ENCODE measurements around the gene SELENOP. TPM values are rescaled to one million over a fixed set of nuclear protein-coding genes. Genes with fewer than 3 reads are reported as not detected.
A peak's percentile ranks its signal among the peaks of the same experiment; 100 is the strongest.

SELENOP gene
- total and polyA plus RNA-seq, 2 of the 13 experiments (the other 11 are each of a cell fraction or from before 2014, with no cell fraction given) = 1,895 to 2,083 TPM

DNA sequence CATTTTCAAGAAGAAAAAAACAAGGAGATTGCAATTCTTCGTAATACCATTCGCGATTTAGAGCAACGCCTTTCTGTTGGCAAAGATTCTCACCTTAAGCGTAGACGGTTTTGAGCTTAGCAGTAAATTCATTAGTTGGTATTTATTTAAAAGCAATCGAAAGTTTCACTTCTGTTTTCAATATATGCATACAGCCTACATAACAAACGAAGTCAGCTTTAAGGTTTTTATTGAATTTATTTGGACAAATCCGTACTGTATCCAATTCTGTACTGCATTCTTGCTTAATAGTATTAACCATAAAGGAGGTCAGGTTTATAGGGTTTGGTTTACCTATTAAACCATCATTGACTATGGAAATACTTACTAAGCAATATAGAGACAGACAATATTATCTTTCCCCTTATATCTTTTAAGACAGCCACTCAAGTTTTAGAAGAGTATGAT lies 12.0 kb downstream of the SELENOP start (continued):
- TF ChIP-seq, protein P1, sequence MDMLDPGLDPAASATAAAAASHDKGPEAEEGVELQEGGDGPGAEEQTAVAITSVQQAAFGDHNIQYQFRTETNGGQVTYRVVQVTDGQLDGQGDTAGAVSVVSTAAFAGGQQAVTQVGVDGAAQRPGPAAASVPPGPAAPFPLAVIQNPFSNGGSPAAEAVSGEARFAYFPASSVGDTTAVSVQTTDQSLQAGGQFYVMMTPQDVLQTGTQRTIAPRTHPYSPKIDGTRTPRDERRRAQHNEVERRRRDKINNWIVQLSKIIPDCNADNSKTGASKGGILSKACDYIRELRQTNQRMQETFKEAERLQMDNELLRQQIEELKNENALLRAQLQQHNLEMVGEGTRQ (IDR thresholded peaks at IDR 0.05; ENCODE audit: low read depth, low read length) = no peak
- TF ChIP-seq, protein P1 (CRISPR knock-in tag; IDR thresholded peaks at IDR 0.05; ENCODE audit: borderline replicate concordance) = no peak
- TF ChIP-seq, protein P2, sequence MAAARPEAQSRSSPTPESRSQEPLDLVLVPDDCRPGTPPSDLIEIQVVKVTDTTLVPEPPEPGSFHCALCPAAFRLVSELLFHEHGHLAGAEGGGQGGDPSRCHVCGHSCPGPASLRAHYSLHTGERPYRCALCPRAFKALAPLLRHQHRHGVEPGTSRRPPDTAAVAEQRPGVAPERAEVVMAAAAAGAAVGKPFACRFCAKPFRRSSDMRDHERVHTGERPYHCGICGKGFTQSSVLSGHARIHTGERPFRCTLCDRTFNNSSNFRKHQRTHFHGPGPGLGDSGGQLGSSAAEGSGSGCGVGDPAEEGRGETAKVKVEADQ (CRISPR knock-in tag; IDR thresholded peaks at IDR 0.05; ENCODE audit: borderline replicate concordance) = no peak
- TF ChIP-seq ZNF224 (CRISPR knock-in tag; IDR thresholded peaks at IDR 0.05) = no peak
- TF ChIP-seq, protein P3, sequence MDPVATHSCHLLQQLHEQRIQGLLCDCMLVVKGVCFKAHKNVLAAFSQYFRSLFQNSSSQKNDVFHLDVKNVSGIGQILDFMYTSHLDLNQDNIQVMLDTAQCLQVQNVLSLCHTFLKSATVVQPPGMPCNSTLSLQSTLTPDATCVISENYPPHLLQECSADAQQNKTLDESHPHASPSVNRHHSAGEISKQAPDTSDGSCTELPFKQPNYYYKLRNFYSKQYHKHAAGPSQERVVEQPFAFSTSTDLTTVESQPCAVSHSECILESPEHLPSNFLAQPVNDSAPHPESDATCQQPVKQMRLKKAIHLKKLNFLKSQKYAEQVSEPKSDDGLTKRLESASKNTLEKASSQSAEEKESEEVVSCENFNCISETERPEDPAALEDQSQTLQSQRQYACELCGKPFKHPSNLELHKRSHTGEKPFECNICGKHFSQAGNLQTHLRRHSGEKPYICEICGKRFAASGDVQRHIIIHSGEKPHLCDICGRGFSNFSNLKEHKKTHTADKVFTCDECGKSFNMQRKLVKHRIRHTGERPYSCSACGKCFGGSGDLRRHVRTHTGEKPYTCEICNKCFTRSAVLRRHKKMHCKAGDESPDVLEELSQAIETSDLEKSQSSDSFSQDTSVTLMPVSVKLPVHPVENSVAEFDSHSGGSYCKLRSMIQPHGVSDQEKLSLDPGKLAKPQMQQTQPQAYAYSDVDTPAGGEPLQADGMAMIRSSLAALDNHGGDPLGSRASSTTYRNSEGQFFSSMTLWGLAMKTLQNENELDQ (CRISPR knock-in tag; IDR thresholded peaks at IDR 0.05; ENCODE audit: borderline replicate concordance) = no peak
- no peak for TF ChIP-seq HNRNPH1 (optimal IDR thresholded peaks at IDR 0.05; ENCODE audit: low read depth, low read length)
- no peak for TF ChIP-seq ZNF333 (CRISPR knock-in tag; IDR thresholded peaks at IDR 0.05; ENCODE audit: borderline replicate concordance)
- TF ChIP-seq, protein P4, sequence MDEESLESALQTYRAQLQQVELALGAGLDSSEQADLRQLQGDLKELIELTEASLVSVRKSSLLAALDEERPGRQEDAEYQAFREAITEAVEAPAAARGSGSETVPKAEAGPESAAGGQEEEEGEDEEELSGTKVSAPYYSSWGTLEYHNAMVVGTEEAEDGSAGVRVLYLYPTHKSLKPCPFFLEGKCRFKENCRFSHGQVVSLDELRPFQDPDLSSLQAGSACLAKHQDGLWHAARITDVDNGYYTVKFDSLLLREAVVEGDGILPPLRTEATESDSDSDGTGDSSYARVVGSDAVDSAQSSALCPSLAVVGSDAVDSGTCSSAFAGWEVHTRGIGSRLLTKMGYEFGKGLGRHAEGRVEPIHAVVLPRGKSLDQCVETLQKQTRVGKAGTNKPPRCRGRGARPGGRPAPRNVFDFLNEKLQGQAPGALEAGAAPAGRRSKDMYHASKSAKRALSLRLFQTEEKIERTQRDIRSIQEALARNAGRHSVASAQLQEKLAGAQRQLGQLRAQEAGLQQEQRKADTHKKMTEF (CRISPR knock-in tag; IDR thresholded peaks at IDR 0.05) = peak; percentile 55; the same call in 1 of the 2 replicates
- TF ChIP-seq MTF2 (CRISPR knock-in tag; IDR thresholded peaks at IDR 0.05; ENCODE audit: borderline replicate concordance) = no peak
- TF ChIP-seq THAP11 (CRISPR knock-in tag; IDR thresholded peaks at IDR 0.05) = no peak; the same call in 1 of the 2 replicates
- TF ChIP-seq, protein P5, sequence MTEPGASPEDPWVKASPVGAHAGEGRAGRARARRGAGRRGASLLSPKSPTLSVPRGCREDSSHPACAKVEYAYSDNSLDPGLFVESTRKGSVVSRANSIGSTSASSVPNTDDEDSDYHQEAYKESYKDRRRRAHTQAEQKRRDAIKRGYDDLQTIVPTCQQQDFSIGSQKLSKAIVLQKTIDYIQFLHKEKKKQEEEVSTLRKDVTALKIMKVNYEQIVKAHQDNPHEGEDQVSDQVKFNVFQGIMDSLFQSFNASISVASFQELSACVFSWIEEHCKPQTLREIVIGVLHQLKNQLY (CRISPR knock-in tag; IDR thresholded peaks at IDR 0.05) = peak; percentile 30; the same call in 1 of the 2 replicates
- TF ChIP-seq, protein P6, sequence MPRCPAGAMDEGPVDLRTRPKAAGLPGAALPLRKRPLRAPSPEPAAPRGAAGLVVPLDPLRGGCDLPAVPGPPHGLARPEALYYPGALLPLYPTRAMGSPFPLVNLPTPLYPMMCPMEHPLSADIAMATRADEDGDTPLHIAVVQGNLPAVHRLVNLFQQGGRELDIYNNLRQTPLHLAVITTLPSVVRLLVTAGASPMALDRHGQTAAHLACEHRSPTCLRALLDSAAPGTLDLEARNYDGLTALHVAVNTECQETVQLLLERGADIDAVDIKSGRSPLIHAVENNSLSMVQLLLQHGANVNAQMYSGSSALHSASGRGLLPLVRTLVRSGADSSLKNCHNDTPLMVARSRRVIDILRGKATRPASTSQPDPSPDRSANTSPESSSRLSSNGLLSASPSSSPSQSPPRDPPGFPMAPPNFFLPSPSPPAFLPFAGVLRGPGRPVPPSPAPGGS (CRISPR knock-in tag; IDR thresholded peaks at IDR 0.05) = no peak
- TF ChIP-seq ZNF670 (CRISPR knock-in tag; IDR thresholded peaks at IDR 0.05; ENCODE audit: borderline replicate concordance) = no peak
- TF ChIP-seq NR2F1 (CRISPR knock-in tag; IDR thresholded peaks at IDR 0.05) = no peak
- no peak for TF ChIP-seq ZBTB42 (CRISPR knock-in tag; IDR thresholded peaks at IDR 0.05)
- 0 out of 2 replicates have a peak, but pooled peaks have one; percentile 48 for TF ChIP-seq ZNF331 (CRISPR knock-in tag; IDR thresholded peaks at IDR 0.05)
- TF ChIP-seq ISX (CRISPR knock-in tag; conservative IDR thresholded peaks at IDR 0.05) = no peak
- no peak; the same call in 1 of the 2 replicates for TF ChIP-seq SMYD3 (CRISPR knock-in tag; IDR thresholded peaks at IDR 0.05)
- TF ChIP-seq RBM39 (IDR thresholded peaks at IDR 0.05; ENCODE audit: low read depth, low read length, poor library complexity, severe bottlenecking) = no peak
- TF ChIP-seq ZNF343 (CRISPR knock-in tag; IDR thresholded peaks at IDR 0.05) = no peak
